Muscle layer of duodenum (tissue), 2 donors: Measurements from ENCODE around the gene LEMD3.
A peak's percentile ranks its signal among the peaks of the same experiment; 100 is the strongest.
"Not testable (repeated sequence)": the region's sequence is repeated elsewhere in the genome, so short reads cannot be mapped to it uniquely, and the experiment has no call there.

ENCODE experiments used
- H3K27ac ChIP-seq: one replicate; pipeline ENCODE4 v1.7.0; 2013; ENCODE audit warnings: mild to moderate bottlenecking, low read length
- H3K27me3 ChIP-seq: one replicate; pipeline ENCODE4 v1.7.0; 2013; ENCODE audit warnings: low read depth, mild to moderate bottlenecking, control low read depth, low read length
- H3K36me3 ChIP-seq, 2 donors: one replicate each; pipeline ENCODE4 v1.7.0; 2013; ENCODE audit warnings: low read length in 2 of 2, control low read depth in 1 of 2, mild to moderate bottlenecking in 1 of 2; ENCODE audit not compliant: insufficient read depth in 2 of 2, control insufficient read depth in 1 of 2
- H3K4me1 ChIP-seq, 2 donors: one replicate each; pipeline ENCODE4 v1.7.0; 2013; ENCODE audit warnings: low read length in 2 of 2, mild to moderate bottlenecking in 2 of 2, control low read depth in 1 of 2, moderate library complexity in 1 of 2; ENCODE audit not compliant: insufficient read depth in 2 of 2, control insufficient read depth in 1 of 2
- H3K4me3 ChIP-seq, 2 donors: one replicate each; pipeline ENCODE4 v1.7.0; 2013; ENCODE audit warnings: low read length in 2 of 2, low read depth in 1 of 2, mild to moderate bottlenecking in 1 of 2
- H3K9me3 ChIP-seq, 2 donors: one replicate each; pipeline ENCODE4 v1.7.0; 2013; ENCODE audit warnings: low read length in 2 of 2, control low read depth in 1 of 2, mild to moderate bottlenecking in 1 of 2; ENCODE audit not compliant: control insufficient read depth in 1 of 2
- donor health status: healthy.

The LEMD3 gene

DNA sequence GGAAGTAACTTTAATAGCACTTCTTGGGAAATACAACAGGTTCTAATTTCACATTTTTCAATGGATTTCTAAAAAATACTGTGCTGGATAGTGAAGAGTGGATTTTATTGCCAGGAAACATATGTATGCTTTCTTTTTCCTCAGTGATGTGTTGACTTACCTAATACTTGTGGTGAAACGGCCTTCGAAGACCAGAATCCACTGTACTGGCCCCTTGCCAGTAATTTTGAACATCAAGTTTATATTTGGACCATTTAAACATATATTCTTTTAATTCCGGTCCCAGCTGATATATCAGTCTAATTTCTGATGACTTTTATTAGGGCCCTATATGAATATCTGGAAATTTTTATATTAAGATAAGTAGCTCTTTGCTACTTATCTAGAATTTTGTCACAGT is 110.9 kb downstream of the LEMD3 start:
- peak overlapping the region; percentile 76 to 92 for H3K4me3 ChIP-seq

DNA sequence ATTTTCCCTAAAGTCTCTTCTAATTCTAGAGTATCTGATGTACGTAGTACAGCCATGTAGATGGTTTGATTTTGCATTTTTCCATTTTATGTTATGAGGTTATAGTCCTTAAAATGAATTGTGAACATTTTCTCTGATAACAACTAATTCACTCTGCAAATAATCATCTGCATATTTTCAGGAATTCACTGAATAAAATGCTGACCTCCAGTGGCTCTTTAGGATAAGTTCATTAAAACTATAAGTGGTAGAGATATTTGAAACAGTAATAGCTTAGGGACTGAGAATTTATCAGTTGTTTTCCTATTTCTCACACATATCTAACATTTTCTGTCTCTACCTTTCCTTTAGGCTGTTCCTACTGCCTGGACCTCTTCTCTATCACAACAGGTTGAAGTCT is 113.5 kb downstream of the LEMD3 start:
- peaks cover 0 to 27% of the 10 kb centered on the region in 2 donors for H3K4me1 ChIP-seq
- peaks cover 0 to 9% of the 10 kb centered on the region in 2 donors for H3K36me3 ChIP-seq
- H3K27me3 ChIP-seq = no peaks in the 10 kb centered on the region
- no peak overlapping the region for H3K4me3 ChIP-seq
- no peak overlapping the region for H3K27ac ChIP-seq
- H3K9me3 ChIP-seq = no peaks in the 10 kb centered on the region

More for the DNA sequence above, 110.9 kb downstream of the LEMD3 start:
- H3K4me1 ChIP-seq = peaks cover 0 to 19% of the 10 kb centered on the region in 2 donors
- peaks cover 0 to 9% of the 10 kb centered on the region in 2 donors for H3K36me3 ChIP-seq
- no peaks in the 10 kb centered on the region for H3K27me3 ChIP-seq
- H3K27ac ChIP-seq = no peak overlapping the region
- H3K9me3 ChIP-seq = no peaks in the 10 kb centered on the region

DNA sequence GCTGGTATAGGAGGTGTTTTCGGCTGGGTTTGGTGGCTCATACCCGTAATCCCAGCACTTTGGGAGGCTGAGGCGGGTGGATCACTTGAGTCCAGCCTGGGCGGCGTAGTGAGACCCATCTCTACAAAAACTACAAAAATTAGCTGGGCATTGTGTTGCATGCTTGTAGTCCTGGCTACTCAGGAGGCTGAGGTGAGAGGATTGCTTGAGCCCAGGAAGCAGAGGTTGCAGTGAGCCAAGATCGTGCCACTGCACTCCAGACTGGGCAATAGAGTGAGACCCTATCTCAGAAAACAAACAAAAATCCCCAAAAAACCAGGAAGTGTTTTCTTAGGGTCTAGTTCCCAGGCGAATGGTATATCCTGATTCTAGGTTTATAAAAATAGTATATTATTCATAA is 116.1 kb downstream of the LEMD3 start:
- H3K9me3 ChIP-seq, H3K27me3 ChIP-seq: not testable (repeated sequence)
- H3K4me1 ChIP-seq = peaks cover 0 to 23% of the 10 kb centered on the region in 2 donors

DNA sequence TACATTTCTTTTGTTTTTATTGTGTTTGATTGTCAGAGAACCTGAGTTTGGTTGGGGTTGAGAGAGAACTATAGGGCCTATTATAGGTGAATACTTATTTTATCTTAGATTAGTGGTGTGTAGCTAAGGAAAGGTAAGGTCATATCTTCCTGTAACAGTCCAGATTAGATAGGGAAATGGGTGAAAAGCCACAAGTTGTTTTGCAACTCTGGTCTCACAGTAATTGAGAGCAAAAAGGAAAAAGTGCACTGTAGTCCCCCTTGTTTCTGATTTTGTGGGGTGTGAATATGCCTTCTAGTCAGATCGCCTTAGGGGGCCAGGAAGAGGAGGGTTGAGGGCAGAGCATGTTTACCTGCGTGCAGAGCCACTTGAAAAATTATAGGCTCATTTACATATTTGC is 118.0 kb downstream of the LEMD3 start:
- Histone ChIP-seq H3K36me3 (peaks cover 0 to 4% of the 10 kb centered on the region in 2 donors), H3K27me3 (no peaks in the 10 kb centered on the region), H3K4me1 (peaks cover 0 to 11% of the 10 kb centered on the region in 2 donors), H3K27ac (no peak overlapping the region), H3K9me3 (no peaks in the 10 kb centered on the region), H3K4me3 (no peak overlapping the region)

More for the DNA sequence above, 116.1 kb downstream of the LEMD3 start:
- H3K36me3 ChIP-seq, H3K4me3 ChIP-seq, H3K27ac ChIP-seq: not testable (repeated sequence)

DNA sequence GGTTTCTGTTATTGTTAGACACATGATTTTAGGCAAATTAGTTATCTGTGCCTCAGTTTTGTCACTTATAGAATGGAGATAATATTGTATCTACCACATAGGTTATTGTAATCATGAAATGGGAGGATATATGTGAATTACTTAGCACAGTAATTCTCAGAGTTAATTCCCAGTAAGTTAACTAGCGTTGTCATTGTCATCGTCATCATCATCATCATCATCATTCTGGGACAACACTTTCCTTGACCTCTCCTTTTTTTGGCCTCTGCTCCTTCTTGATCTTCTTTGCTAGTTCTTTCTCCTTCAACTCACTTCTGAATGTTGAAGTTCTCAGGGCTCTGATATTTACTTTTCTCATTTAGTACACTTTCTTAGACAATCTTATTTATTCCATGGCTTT is 122.9 kb downstream of the LEMD3 start:
- H3K9me3 ChIP-seq = no peaks in the 10 kb centered on the region
- no peaks in the 10 kb centered on the region for H3K36me3 ChIP-seq
- no peak overlapping the region for H3K4me3 ChIP-seq
- peaks cover 0 to 17% of the 10 kb centered on the region in 2 donors for H3K4me1 ChIP-seq
- no peaks in the 10 kb centered on the region for H3K27me3 ChIP-seq
- H3K27ac ChIP-seq = no peak overlapping the region

DNA sequence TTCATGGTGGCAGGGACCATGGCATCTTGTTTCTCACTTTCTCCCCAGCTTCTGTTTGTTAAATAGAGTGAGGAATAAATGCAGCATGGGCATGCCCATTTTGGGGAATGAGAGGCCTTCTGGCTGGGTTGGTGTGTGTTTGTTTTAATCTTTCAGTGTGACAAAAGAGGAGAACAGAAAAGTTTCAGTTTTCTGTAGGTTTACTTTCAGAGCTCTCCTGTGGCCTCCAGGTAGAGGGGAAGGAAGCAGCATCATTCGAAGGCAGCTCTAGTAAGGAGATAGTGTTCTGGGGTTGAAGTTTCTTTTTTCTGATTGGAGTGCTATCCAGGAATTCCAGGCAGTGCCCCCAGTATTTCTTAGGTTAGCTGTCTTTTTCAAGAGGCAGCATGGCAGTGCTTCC is 124.4 kb downstream of the LEMD3 start:
- no peak overlapping the region for H3K27ac ChIP-seq
- peaks cover 0 to 13% of the 10 kb centered on the region in 2 donors for H3K4me1 ChIP-seq
- no peaks in the 10 kb centered on the region for H3K9me3 ChIP-seq
- H3K4me3 ChIP-seq = no peak overlapping the region
- H3K27me3 ChIP-seq = no peaks in the 10 kb centered on the region
- H3K36me3 ChIP-seq = no peaks in the 10 kb centered on the region

DNA sequence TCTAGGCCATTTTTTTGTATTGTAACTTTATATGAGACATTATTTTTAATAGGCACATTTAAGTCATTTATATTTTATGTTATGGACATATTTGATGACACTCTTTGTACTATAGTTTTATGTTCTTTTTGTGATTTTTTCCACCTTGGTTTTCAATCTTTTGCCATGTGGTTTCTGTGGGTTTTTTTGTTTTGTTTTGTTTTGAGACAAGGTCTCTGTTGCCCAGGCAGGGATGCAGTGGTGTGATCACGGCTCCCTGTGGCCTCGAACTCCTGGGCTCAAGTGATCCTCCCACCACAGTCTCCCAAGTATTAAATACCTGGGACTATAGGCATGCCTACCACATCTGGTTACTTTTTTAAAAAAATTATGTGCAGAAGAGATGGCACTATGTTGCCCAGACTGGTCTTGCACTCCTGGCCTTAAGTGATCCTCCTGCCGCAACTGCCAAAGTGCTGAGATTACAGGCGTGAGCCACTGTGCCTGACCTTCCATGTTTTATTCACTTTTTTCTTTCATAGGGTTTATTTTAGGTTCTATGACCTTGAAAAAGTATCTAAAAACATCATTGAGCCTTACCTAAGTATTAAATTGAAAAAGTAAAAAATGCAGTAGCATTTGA is 125.4 kb downstream of the LEMD3 start:
- H3K4me3 ChIP-seq = no peak overlapping the region
- no peaks in the 10 kb centered on the region for H3K27me3 ChIP-seq
- H3K27ac ChIP-seq = no peak overlapping the region
- no peaks in the 10 kb centered on the region for H3K9me3 ChIP-seq
- no peaks in the 10 kb centered on the region for H3K36me3 ChIP-seq
- peaks cover 0 to 20% of the 10 kb centered on the region in 2 donors for H3K4me1 ChIP-seq

DNA sequence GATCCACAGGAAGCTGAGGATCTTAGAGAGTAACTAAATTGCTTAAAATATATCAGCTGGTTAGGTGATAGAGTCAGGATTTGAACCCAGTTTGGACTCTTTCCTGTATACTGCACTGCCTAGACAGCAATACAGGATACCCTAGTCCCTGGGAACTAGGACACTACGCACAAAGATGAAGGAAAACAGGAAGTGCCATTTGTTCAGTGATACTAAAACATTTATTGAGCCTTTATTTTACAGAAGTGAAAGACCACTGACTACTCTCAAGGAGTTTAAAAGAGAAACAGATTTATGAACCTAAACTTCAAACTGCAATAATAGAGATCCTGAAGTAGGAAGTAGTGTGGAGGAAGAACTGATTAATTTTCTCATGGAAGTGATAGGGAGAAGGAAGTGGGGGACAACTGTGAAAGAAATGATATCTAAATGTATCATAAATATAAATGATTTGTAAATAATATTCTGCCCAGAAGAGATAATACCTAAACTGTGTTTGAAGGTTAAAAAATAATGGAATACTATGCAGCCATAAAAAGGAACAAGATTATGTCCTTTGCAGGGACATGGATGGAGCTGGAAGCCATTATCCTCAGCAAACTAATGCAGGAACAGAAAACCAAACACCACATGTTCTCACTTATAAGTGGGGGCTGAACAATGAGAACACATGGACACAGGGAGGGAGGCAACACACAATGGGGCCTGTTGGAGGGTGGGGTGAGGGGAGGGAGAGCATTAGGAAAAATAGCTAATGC is 127.3 kb downstream of the LEMD3 start:
- peaks cover 0 to 30% of the 10 kb centered on the region in 2 donors for H3K4me1 ChIP-seq
- H3K27me3 ChIP-seq = no peaks in the 10 kb centered on the region
- no peaks in the 10 kb centered on the region for H3K9me3 ChIP-seq
- no peak overlapping the region for H3K27ac ChIP-seq
- H3K36me3 ChIP-seq = no peaks in the 10 kb centered on the region
- H3K4me3 ChIP-seq = no peak overlapping the region
